VCaP (cell line): ENCODE data around the gene ARMC2.

Experiments
- H3K27ac ChIP-seq: fragments of 450-650 bp; 2 replicates; pipeline ENCODE4 v1.5.1; 2017
- CTCF ChIP-seq: fragments of 450-650 bp; conservative IDR thresholded peaks from 2 replicates; pipeline ENCODE4 v1.5.1; 2017; ENCODE audit warnings: mild to moderate bottlenecking, moderate library complexity

ARMC2 gene

GRCh38 chr6:108835218-108835850 is 12.9 kb upstream of the ARMC2 start:
- peak; percentile 92 for TF ChIP-seq CTCF
- H3K27ac ChIP-seq = no peak overlapping the region

GRCh38 chr6:108836061-108836460 is 12.2 kb upstream of the ARMC2 start:
- no peak overlapping the region for H3K27ac ChIP-seq
- no peak for TF ChIP-seq CTCF

GRCh38 chr6:108837236-108837971 is 10.8 kb upstream of the ARMC2 start:
- no peak overlapping the region for H3K27ac ChIP-seq
- no peak for TF ChIP-seq CTCF

- H3K27ac ChIP-seq = no peak overlapping the region
- peak; percentile 62 for TF ChIP-seq CTCF
Observed at GRCh38 chr6:108838101-108838717, 10.0 kb upstream of the ARMC2 start.

- TF ChIP-seq CTCF = no peak
- H3K27ac ChIP-seq = no peak overlapping the region
Observed at GRCh38 chr6:108839083-108839642, 9.1 kb upstream of the ARMC2 start.

- TF ChIP-seq CTCF = no peak
- no peak overlapping the region for H3K27ac ChIP-seq
Observed at GRCh38 chr6:108840919-108841318, 7.3 kb upstream of the ARMC2 start.

- TF ChIP-seq CTCF = no peak
- no peak overlapping the region for H3K27ac ChIP-seq
Observed at GRCh38 chr6:108841377-108841855, 6.8 kb upstream of the ARMC2 start.
